HG03460 (cell line): ENCODE results near the gene CREG1.

ENCODE experiments used
- ATAC-seq: cut with Tn5 transposase; IDR thresholded peaks from one replicate; pipeline ENCODE4 v1.9.1; 2021; ENCODE audit not compliant: unreplicated experiment

CREG1 gene

GRCh38 chr1:167532964-167533824 is 20.4 kb downstream of the CREG1 start:
- no peak for ATAC-seq

DNA sequence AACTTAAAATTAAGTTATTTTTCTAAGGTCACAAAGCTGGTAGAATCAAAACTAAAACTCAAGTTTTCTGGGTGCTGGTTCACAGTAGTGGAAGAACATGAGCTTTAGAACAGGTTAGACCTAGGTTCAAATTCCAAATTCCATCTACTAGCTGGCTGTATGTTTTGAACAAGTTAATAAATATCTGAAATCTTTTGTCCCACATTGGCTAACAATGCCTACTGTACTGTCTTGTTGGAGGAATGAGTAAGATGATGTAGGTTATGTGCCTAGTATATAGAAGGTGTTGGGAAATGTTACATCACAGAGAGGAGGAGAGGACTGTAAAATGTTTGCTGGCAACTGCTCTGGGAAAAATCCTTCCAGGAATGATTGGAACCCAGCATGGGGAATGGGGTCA is 21.2 kb downstream of the CREG1 start:
- no peak for ATAC-seq

- ATAC-seq: no peak
Measured at GRCh38 chr1:167529829-167530474, 23.6 kb downstream of the CREG1 start.

GRCh38 chr1:167528057-167528728 is 25.4 kb downstream of the CREG1 start:
- no peak for ATAC-seq

- no peak for ATAC-seq
Measured at GRCh38 chr1:167526667-167527383, 26.7 kb downstream of the CREG1 start.

DNA sequence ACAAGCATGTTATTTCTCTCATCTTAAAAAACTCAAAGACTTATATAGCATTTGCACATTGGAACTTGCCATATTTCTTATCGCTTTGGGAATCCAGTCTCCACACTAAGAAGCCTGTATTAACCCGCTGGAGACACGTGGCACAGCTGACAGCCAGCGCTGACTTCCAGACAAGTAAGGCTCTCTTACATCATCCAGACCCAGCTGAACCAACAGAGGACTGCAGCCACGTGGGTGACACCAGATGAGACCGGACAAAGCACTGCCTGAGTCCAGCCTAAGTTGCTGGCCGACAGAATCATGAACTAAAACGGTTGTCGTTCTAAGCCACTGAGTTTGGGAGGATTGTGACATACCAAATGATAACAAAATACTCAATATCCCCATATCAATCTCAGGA is 28.9 kb downstream of the CREG1 start:
- ATAC-seq: no peak

- no peak for ATAC-seq
Measured at GRCh38 chr1:167522246-167522645, 31.3 kb downstream of the CREG1 start.

DNA sequence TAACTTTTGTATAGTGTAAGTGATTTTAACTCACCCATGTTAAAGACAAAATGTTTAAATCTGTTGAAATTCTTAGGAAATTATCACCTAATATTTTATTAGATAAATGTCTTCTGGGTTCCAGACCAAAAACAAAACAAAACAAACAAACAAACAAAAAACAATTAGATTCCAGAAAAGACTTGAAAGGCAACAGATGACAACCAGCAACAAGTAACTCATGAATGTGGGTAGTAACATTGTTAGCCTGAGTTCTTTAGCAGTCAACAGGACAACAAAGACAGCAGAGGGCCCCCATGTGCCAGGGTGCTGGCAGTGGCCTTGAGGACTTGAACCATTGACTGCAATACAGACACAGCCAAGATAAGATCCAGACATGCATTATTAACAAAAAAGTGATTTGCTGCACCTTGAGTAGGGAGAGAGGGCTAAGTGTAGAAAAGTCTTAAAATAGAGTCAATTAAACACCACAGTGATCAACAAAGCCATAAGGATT is 32.8 kb downstream of the CREG1 start:
- no peak for ATAC-seq

- no peak for ATAC-seq
Measured at GRCh38 chr1:167518331-167518700, 35.2 kb downstream of the CREG1 start, which contains the start of gene CD247. CD247 (minus strand) TSS chr1:167518529; CDS start chr1:167518465, 64 bp downstream.

DNA sequence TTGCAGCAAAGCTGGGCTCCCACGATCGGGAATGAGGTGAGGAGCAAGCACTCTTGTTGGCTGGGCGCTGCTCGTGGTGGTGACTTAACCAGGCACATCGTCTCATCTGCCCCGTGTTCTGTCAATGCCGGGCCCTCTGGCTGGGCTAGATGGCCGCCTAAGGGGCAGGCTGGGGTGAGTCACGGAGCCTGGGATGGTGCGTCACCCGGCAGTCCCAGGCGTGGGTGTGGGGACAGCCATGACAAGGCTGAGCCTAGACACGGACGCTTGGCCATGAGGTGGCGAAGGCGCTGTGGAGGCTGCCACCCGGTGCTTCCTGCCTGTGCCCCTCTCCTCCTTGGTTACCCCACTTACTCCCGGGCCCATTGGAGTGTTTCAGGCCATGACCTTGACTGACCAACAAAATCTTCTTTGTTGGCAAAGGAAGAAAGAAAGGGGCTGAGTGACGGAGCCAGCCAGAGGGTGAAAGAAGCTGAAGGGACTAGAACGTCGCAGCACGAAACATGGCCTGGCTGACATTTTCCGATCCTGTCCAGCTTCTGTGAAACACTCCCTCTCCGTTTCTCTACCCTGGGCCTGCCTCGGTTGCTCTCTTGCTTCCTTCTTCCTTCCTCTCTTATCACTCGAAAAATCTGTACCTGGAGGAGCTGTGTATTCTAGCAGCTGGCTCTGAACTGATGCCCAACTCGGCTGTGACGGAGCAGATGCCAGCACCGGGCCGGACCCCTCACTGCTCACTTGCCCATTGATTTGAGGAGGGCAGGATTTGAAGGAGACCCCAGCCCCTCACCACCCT is 35.8 kb downstream of the CREG1 start:
- ATAC-seq: no peak

- no peak for ATAC-seq
Measured at GRCh38 chr1:167516404-167517388, 36.9 kb downstream of the CREG1 start.

- ATAC-seq: no peak
Measured at GRCh38 chr1:167515893-167516321, 37.7 kb downstream of the CREG1 start.

GRCh38 chr1:167515461-167515860 is 38.1 kb downstream of the CREG1 start:
- ATAC-seq: no peak

GRCh38 chr1:167514288-167514687 is 39.3 kb downstream of the CREG1 start:
- ATAC-seq: no peak

DNA sequence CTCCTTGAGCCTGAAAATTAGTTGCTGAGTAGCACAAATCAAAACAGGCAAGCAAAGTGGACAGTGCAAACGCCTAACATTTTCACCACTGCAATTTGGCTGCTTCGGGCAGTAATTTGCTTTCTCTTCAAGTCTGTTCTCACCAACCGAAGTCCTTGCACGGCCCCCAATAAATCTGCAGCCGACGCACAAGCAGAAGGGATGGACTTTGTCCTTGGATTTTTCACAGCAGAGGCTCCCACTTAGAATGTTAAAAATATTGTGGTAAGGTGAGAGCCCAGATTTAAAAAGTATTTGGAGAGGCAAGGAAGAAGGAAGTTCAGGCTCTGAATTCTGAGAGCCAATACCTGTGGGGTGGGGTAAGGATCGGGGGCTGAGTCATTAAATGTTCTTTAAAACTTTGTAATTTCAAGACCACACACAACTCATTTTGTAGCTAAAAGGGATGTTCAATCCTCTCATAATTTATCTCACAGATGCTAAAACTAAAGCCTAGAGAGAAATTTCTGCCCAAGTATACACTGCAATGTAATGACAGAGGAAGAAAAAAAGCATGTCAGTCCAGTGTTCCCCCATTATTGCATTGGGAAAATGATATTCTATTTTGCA is 41.4 kb downstream of the CREG1 start:
- ATAC-seq: no peak

DNA sequence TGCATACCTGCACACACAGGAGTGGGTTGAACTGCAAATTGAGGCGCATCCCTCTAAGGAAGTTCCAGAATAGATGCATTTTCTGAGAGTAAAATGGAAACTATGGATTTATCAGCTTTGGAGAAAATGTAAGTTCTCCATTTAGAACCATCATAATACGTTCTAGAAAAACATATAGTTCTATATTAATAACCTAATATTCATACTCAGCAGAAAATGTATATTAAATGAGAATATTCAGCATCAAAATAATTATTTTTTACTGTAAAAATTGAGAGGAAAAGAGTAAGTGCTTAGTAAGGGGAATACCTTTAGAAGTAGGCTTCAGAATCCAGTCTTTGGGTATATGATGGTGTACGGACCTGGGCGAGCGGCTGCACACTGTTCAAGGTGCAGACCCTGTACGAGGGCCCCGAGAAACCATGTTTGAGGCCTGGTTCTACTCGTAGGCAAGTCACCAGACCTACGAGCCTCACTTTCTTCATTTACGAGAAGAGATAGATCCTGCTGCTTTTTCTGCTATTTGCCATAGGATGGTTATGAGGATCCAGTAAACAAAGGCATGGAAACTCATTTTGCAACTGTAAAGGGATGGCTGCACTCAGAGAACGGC is 42.1 kb downstream of the CREG1 start:
- no peak for ATAC-seq

DNA sequence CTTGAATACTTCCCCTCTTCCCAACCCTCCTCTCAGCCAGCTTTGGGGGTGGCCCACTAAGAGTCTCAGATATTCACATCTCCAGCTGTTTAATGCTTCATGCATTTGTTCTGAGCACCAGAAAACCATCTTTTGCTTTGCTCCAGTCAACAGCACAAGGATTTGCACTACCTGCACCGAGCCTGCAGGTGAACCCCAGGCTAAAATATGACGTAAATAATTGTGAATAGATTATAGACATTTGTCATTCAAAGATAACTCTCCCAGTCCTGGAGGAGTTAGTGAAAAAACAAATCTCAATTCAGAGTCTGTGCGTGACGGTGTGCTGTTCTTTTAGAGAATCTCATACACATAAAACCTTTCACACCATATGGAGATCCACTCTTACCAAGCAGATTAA is 42.7 kb downstream of the CREG1 start:
- no peak for ATAC-seq

DNA sequence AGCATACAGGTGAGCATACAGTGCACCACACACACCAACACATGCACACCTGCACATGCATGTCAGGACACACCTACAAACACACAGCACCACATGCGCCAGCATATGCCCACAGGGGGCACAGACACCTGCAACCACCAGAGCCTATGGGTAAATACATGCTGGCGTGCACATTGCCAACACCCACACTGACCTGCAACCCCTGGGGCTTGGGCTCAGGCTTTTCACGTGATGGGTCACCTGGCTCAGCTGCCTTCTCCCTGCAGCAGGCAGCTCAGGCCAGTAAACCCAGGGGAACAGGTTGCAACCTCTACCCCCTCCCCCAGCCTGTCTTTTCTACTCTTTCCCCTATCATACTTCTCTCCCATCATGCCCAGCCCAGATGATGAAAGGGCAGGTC is 43.3 kb downstream of the CREG1 start:
- no peak for ATAC-seq
